GM23338 (cell line): ENCODE results near the gene TP53I13. TPM values are rescaled to one million over a fixed set of nuclear protein-coding genes. Genes with fewer than 3 reads are reported as not detected.

ENCODE experiments used
- ATAC-seq: fragments of 200-7000 bp; cut with Tn5 transposase; 3 replicates; pipeline ENCODE4 v1.9.1; 2020
- DNase-seq: peaks from one replicate; pipeline ENCODE4 v3.0.0-alpha.2; 2015; ENCODE audit warnings: low spot score
- H2AFZ ChIP-seq: fragments of 200-600 bp; sonication (generic); 2 replicates; pipeline ENCODE4 v1.8.0; 2016; ENCODE audit warnings: antibody characterized with exemption, mild to moderate bottlenecking, moderate library complexity
- H3F3A ChIP-seq: fragments of 200-600 bp; sonication (generic); replicated peaks from 2 replicates; pipeline ENCODE4 v1.8.0; 2017; ENCODE audit warnings: antibody characterized with exemption, mixed run types, low read depth
- H3K27ac ChIP-seq: fragments of 200-600 bp; sonication (generic); 2 replicates; pipeline ENCODE4 v1.6.1; 2016; ENCODE audit warnings: low read depth
- H3K27me3 ChIP-seq: fragments of 200-600 bp; sonication (generic); 2 replicates; pipeline ENCODE4 v1.8.0; 2016; ENCODE audit warnings: mild to moderate bottlenecking, mixed run types, moderate library complexity; ENCODE audit not compliant: insufficient read depth
- H3K36me3 ChIP-seq: fragments of 200-600 bp; sonication (generic); 2 replicates; pipeline ENCODE4 v1.8.0; 2016; ENCODE audit warnings: mild to moderate bottlenecking; ENCODE audit not compliant: insufficient read depth
- H3K4me1 ChIP-seq: fragments of 200-600 bp; sonication (generic); 2 replicates; pipeline ENCODE4 v1.8.0; 2016; ENCODE audit warnings: mild to moderate bottlenecking, moderate library complexity; ENCODE audit not compliant: insufficient read depth
- H3K4me2 ChIP-seq: fragments of 200-600 bp; sonication (generic); 2 replicates; pipeline ENCODE4 v1.7.1; 2017; ENCODE audit warnings: mixed run types
- H3K4me3 ChIP-seq: fragments of 200-600 bp; sonication (generic); 2 replicates; pipeline ENCODE4 v1.6.1; 2016; ENCODE audit warnings: mixed run types
- H3K79me2 ChIP-seq: fragments of 200-600 bp; sonication (generic); replicated peaks from 2 replicates; pipeline ENCODE4 v1.8.0; 2017; ENCODE audit warnings: mild to moderate bottlenecking; ENCODE audit not compliant: insufficient read depth
- H3K9me2 ChIP-seq: fragments of 200-600 bp; sonication (generic); 2 replicates; pipeline ENCODE4 v1.8.0; 2017; ENCODE audit not compliant: insufficient read depth
- H4K20me1 ChIP-seq: fragments of 200-600 bp; sonication (generic); replicated peaks from 2 replicates; pipeline ENCODE4 v1.8.0; 2017; ENCODE audit warnings: mild to moderate bottlenecking; ENCODE audit not compliant: insufficient read depth
- H3K27ac Mint-ChIP-seq: 2 replicates; pipeline ENCODE4 v1.8.0; 2020; ENCODE audit warnings: inconsistent platforms, mild to moderate bottlenecking, moderate library complexity, mixed read lengths
- H3K27me3 Mint-ChIP-seq: 3 replicates; pipeline ENCODE4 v1.8.0; 2022; ENCODE audit warnings: low read depth, mild to moderate bottlenecking, moderate library complexity, mixed read lengths, inconsistent platforms; ENCODE audit not compliant: insufficient read depth, poor library complexity
- H3K36me3 Mint-ChIP-seq: 3 replicates; pipeline ENCODE4 v1.8.0; 2021; ENCODE audit warnings: low read depth, mild to moderate bottlenecking, inconsistent platforms, moderate library complexity, mixed read lengths
- H3K4me1 Mint-ChIP-seq: 3 replicates; pipeline ENCODE4 v1.8.0; 2020; ENCODE audit warnings: mild to moderate bottlenecking, inconsistent platforms, mixed read lengths
- H3K4me3 Mint-ChIP-seq: 3 replicates; pipeline ENCODE4 v1.8.0; 2021; ENCODE audit warnings: moderate library complexity, mild to moderate bottlenecking, inconsistent platforms, mixed read lengths
- H3K9me3 Mint-ChIP-seq: 3 replicates; pipeline ENCODE4 v1.8.0; 2020; ENCODE audit warnings: moderate library complexity, mild to moderate bottlenecking, inconsistent platforms, mixed read lengths
- CREB1 ChIP-seq: fragments of 250-450 bp; sonication (Bioruptor Pico); IDR thresholded peaks from 2 replicates; pipeline ENCODE4 v1.5.0; 2020; ENCODE audit warnings: low read depth, mild to moderate bottlenecking, moderate library complexity
- EZH2 ChIP-seq: fragments of 200-600 bp; sonication (generic); IDR thresholded peaks from one replicate; pipeline ENCODE4 v1.8.0; 2017; ENCODE audit warnings: antibody characterized with exemption, mild to moderate bottlenecking, low read depth; ENCODE audit not compliant: unreplicated experiment
- EZH2phosphoT487 ChIP-seq: fragments of 200-600 bp; sonication (generic); IDR thresholded peaks from one replicate; pipeline ENCODE4 v1.8.1; 2018; ENCODE audit warnings: antibody characterized with exemption; ENCODE audit not compliant: unreplicated experiment
- JUNB ChIP-seq: IDR thresholded peaks from one replicate; pipeline ENCODE4 v1.6.1; 2016; ENCODE audit warnings: antibody characterized with exemption; ENCODE audit not compliant: unreplicated experiment
- NANOG ChIP-seq: IDR thresholded peaks from 2 replicates; pipeline ENCODE4 v1.6.1; 2016; ENCODE audit warnings: antibody characterized with exemption, borderline replicate concordance
- POLR2AphosphoS5 ChIP-seq: IDR thresholded peaks from 2 replicates; pipeline ENCODE4 v1.6.1; 2016; ENCODE audit warnings: antibody characterized with exemption, low read depth
- REST ChIP-seq: IDR thresholded peaks from one replicate; pipeline ENCODE4 v1.6.1; 2018; ENCODE audit warnings: antibody characterized with exemption; ENCODE audit not compliant: unreplicated experiment
- STAT1 ChIP-seq: IDR thresholded peaks from one replicate; pipeline ENCODE4 v1.6.1; 2016; ENCODE audit warnings: antibody characterized with exemption; ENCODE audit not compliant: unreplicated experiment
- ZNF114 ChIP-seq: fragments of 250-450 bp; sonication (Bioruptor Pico); IDR thresholded peaks from 2 replicates; pipeline ENCODE4 v1.5.0; 2020; ENCODE audit warnings: mild to moderate bottlenecking, moderate library complexity
- polyA plus RNA-seq: library from polyadenylated mRNA; unstranded; fragments of >200 nt; fragmentation: Nextera tagmentation; extraction: Ambion mirVana; gene quantifications from 2 replicates; pipeline ENCODE4 v1.2.1, GENCODE V29; 2016
- total RNA-seq: library from RNA; depleted of rRNA; stranded (reverse); fragments of >200 nt; shearing (Covaris generic); gene quantifications from 2 replicates; pipeline ENCODE4 v1.2.3, GENCODE V29; 2014
- TF ChIP-seq, protein P1 (sequence below): fragments of 250-450 bp; sonication (Bioruptor Pico); IDR thresholded peaks from 2 replicates; pipeline ENCODE4 v1.5.0; 2020; ENCODE audit warnings: mild to moderate bottlenecking, moderate library complexity
- TF ChIP-seq, protein P2 (sequence below), 2 experiments: fragments of 200-600 bp in 1 of 2; sonication (generic) in 1 of 2; conservative IDR thresholded peaks; 2 replicates each; pipeline versions ENCODE4 v1.5.1 to v1.6.1; 2016 to 2017; ENCODE audit warnings: antibody characterized with exemption in 2 of 2, low read depth in 2 of 2, mild to moderate bottlenecking in 2 of 2, moderate library complexity in 1 of 2

Gene TP53I13
- total and polyA plus RNA-seq, 2 experiments from 2014 or later: 21.0 to 38.9 TPM

- no peaks in the 10 kb centered on the region for H3F3A ChIP-seq
- H3K36me3 ChIP-seq: peaks cover 17% of the 10 kb centered on the region; the same call in 1 of the 2 replicates
- H3K9me3 Mint-ChIP-seq: no peaks in the 10 kb centered on the region
- H3K36me3 Mint-ChIP-seq: peaks cover 17% of the 10 kb centered on the region
- DNase-seq: no peak
- no peaks in the 10 kb centered on the region for H4K20me1 ChIP-seq
- H3K4me1 Mint-ChIP-seq: peaks cover 4% of the 10 kb centered on the region; the same call in 2 of the 3 replicates
- no peak overlapping the region for H3K4me3 ChIP-seq
- no peaks in the 10 kb centered on the region for H3K9me2 ChIP-seq
- H3K79me2 ChIP-seq: no peaks in the 10 kb centered on the region
- H3K27me3 ChIP-seq: no peaks in the 10 kb centered on the region
- H3K27me3 Mint-ChIP-seq: peaks cover 5% of the 10 kb centered on the region
- H3K4me2 ChIP-seq: no peak overlapping the region
- H2AFZ ChIP-seq: no peak overlapping the region
- no peak for ATAC-seq
- no peak overlapping the region for H3K27ac ChIP-seq
- TF ChIP-seq EZH2 (no peak), POLR2AphosphoS5 (no peak), EZH2phosphoT487 (no peak), CREB1 (CRISPR knock-in tag) (no peak), STAT1 (no peak), ZNF114 (CRISPR knock-in tag) (no peak), JUNB (no peak)
- H3K27ac Mint-ChIP-seq: no peak overlapping the region
- no peak overlapping the region for H3K4me3 Mint-ChIP-seq
- H3K4me1 ChIP-seq: peaks cover 7% of the 10 kb centered on the region
Measured at GRCh38 chr17:29544066-29544465, 24.4 kb upstream of the TP53I13 start.

- TF ChIP-seq CREB1 (CRISPR knock-in tag) (no peak), STAT1 (no peak), REST (no peak), NANOG (no peak)
- TF ChIP-seq, protein P1, sequence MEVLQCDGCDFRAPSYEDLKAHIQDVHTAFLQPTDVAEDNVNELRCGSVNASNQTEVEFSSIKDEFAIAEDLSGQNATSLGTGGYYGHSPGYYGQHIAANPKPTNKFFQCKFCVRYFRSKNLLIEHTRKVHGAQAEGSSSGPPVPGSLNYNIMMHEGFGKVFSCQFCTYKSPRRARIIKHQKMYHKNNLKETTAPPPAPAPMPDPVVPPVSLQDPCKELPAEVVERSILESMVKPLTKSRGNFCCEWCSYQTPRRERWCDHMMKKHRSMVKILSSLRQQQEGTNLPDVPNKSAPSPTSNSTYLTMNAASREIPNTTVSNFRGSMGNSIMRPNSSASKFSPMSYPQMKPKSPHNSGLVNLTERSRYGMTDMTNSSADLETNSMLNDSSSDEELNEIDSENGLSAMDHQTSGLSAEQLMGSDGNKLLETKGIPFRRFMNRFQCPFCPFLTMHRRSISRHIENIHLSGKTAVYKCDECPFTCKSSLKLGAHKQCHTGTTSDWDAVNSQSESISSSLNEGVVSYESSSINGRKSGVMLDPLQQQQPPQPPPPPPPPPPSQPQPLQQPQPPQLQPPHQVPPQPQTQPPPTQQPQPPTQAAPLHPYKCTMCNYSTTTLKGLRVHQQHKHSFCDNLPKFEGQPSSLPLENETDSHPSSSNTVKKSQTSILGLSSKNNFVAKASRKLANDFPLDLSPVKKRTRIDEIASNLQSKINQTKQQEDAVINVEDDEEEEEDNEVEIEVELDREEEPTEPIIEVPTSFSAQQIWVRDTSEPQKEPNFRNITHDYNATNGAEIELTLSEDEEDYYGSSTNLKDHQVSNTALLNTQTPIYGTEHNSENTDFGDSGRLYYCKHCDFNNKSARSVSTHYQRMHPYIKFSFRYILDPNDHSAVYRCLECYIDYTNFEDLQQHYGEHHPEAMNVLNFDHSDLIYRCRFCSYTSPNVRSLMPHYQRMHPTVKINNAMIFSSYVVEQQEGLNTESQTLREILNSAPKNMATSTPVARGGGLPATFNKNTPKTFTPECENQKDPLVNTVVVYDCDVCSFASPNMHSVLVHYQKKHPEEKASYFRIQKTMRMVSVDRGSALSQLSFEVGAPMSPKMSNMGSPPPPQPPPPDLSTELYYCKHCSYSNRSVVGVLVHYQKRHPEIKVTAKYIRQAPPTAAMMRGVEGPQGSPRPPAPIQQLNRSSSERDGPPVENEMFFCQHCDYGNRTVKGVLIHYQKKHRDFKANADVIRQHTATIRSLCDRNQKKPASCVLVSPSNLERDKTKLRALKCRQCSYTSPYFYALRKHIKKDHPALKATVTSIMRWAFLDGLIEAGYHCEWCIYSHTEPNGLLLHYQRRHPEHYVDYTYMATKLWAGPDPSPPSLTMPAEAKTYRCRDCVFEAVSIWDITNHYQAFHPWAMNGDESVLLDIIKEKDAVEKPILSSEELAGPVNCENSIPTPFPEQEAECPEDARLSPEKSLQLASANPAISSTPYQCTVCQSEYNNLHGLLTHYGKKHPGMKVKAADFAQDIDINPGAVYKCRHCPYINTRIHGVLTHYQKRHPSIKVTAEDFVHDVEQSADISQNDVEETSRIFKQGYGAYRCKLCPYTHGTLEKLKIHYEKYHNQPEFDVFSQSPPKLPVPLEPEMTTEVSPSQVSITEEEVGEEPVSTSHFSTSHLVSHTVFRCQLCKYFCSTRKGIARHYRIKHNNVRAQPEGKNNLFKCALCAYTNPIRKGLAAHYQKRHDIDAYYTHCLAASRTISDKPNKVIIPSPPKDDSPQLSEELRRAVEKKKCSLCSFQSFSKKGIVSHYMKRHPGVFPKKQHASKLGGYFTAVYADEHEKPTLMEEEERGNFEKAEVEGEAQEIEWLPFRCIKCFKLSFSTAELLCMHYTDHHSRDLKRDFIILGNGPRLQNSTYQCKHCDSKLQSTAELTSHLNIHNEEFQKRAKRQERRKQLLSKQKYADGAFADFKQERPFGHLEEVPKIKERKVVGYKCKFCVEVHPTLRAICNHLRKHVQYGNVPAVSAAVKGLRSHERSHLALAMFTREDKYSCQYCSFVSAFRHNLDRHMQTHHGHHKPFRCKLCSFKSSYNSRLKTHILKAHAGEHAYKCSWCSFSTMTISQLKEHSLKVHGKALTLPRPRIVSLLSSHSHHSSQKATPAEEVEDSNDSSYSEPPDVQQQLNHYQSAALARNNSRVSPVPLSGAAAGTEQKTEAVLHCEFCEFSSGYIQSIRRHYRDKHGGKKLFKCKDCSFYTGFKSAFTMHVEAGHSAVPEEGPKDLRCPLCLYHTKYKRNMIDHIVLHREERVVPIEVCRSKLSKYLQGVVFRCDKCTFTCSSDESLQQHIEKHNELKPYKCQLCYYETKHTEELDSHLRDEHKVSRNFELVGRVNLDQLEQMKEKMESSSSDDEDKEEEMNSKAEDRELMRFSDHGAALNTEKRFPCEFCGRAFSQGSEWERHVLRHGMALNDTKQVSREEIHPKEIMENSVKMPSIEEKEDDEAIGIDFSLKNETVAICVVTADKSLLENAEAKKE: no peak
- TF ChIP-seq, protein P2, sequence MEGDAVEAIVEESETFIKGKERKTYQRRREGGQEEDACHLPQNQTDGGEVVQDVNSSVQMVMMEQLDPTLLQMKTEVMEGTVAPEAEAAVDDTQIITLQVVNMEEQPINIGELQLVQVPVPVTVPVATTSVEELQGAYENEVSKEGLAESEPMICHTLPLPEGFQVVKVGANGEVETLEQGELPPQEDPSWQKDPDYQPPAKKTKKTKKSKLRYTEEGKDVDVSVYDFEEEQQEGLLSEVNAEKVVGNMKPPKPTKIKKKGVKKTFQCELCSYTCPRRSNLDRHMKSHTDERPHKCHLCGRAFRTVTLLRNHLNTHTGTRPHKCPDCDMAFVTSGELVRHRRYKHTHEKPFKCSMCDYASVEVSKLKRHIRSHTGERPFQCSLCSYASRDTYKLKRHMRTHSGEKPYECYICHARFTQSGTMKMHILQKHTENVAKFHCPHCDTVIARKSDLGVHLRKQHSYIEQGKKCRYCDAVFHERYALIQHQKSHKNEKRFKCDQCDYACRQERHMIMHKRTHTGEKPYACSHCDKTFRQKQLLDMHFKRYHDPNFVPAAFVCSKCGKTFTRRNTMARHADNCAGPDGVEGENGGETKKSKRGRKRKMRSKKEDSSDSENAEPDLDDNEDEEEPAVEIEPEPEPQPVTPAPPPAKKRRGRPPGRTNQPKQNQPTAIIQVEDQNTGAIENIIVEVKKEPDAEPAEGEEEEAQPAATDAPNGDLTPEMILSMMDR (conservative IDR thresholded peaks at IDR 0.05; ENCODE audit: low read depth in 2 of 2): no peak
- Histone ChIP-seq H3K4me1 (peaks cover 19% of the 10 kb centered on the region), H4K20me1 (no peaks in the 10 kb centered on the region), H3K4me3 (no peak overlapping the region), H3K27ac (no peak overlapping the region), H3F3A (no peaks in the 10 kb centered on the region), H2AFZ (no peak overlapping the region), H3K36me3 (peaks cover 14% of the 10 kb centered on the region; the same call in 1 of the 2 replicates), H3K4me2 (no peak overlapping the region), H3K27me3 (no peaks in the 10 kb centered on the region), H3K79me2 (no peaks in the 10 kb centered on the region), H3K9me2 (no peaks in the 10 kb centered on the region)
- Mint-ChIP-seq H3K27ac (no peak overlapping the region), H3K27me3 (peaks cover 3% of the 10 kb centered on the region), H3K9me3 (no peaks in the 10 kb centered on the region), H3K4me1 (peaks cover 13% of the 10 kb centered on the region; the same call in 2 of the 3 replicates), H3K4me3 (no peak overlapping the region), H3K36me3 (peaks cover 14% of the 10 kb centered on the region)
- no peak for DNase-seq
- ATAC-seq: no peak
Measured at GRCh38 chr17:29546085-29546484, 22.4 kb upstream of the TP53I13 start.
